Adrenal gland (tissue), 12 donors: ENCODE results near the gene RPH3AL. TPM values are rescaled to one million over a fixed set of nuclear protein-coding genes. Genes with fewer than 3 reads are reported as not detected.
A peak's percentile ranks its signal among the peaks of the same experiment; 100 is the strongest.
"Not testable (repeated sequence)": the region's sequence is repeated elsewhere in the genome, so short reads cannot be mapped to it uniquely, and the experiment has no call there.

Experiments
- DNase-seq, 7 donors: peaks; one replicate each; pipeline ENCODE4 v3.0.0-alpha.2; 2019 to 2020
- H3K27ac ChIP-seq, 5 donors: fragments of 200-600 bp; sonication (generic) in 4 of 5; 1 replicate in 3 of 5; 2 replicates in 2 of 5; pipeline versions ENCODE4 v1.5.1 to v1.8.0; 2016 to 2020; ENCODE audit warnings: mild to moderate bottlenecking in 1 of 5
- H3K27me3 ChIP-seq: fragments of 200-600 bp; 2 replicates; pipeline ENCODE4 v1.8.0; 2021
- H3K36me3 ChIP-seq, 2 donors: fragments of 200-600 bp; replicated peaks in 1 of 2; 1 replicate in 1 of 2; 2 replicates in 1 of 2; pipeline versions ENCODE4 v1.5.1 to v1.8.0; 2018 to 2022
- H3K4me1 ChIP-seq, 2 donors: fragments of 200-600 bp; replicated peaks in 1 of 2; 1 replicate in 1 of 2; 2 replicates in 1 of 2; pipeline versions ENCODE4 v1.5.1 to v1.8.0; 2018 to 2021
- H3K4me3 ChIP-seq, 4 donors: fragments of 200-600 bp; sonication (generic) in 3 of 4; one replicate each; pipeline ENCODE4 v1.5.1; 2016 to 2018
- H3K9me3 ChIP-seq, 3 donors: fragments of 200-600 bp; sonication (generic) in 1 of 3; replicated peaks in 1 of 3; 1 replicate in 2 of 3; 2 replicates in 1 of 3; pipeline versions ENCODE4 v1.5.1 to v1.8.0; 2016 to 2021
- POLR2A ChIP-seq, 2 donors: fragments of 450-650 bp; IDR thresholded peaks; one replicate each; pipeline ENCODE4 v1.6.1; 2017; ENCODE audit warnings: antibody characterized with exemption in 2 of 2, mild to moderate bottlenecking in 2 of 2, moderate library complexity in 1 of 2
- WGBS, 4 donors: extraction: QIAGEN DNeasy Blood & Tissue Kit in 2 of 4; methylation state at CpG; one replicate each; pipeline versions ENCODE4 v1.1.5 to v1.1.7; 2013 to 2017; 5-methylcytosine and 5-hydroxymethylcytosine counted together
- intact Hi-C, 2 donors: fragments of 100-400 bp; cut with DNase I; formaldehyde crosslinking; loops; one replicate each; pipeline versions ENCODE4 v1.14.1 to v1.15.0; 2022 to 2023
- polyA plus RNA-seq, 3 donors: library from polyadenylated mRNA; stranded (reverse); fragments of 200-250 nt in 2 of 3; fragments of 350-450 nt in 1 of 3; fragmentation: Illumina TruSeq in 1 of 3; extraction: RNeasy Lipid Tissue Mini Kit (QIAGEN cat#74804) in 1 of 3; gene quantifications; one replicate each; pipeline ENCODE4 v1.2.3, GENCODE V29; 2013 to 2014
- total RNA-seq, 9 donors: library from RNA; depleted of rRNA in 4 of 9; stranded (reverse); fragments of >200 nt in 4 of 9; fragments of 120-200 nt in 1 of 9; fragmentation: NEBNext Ultra II Directional in 1 of 9; extraction: Animal tissue kit (Norgen Biotek cat#: 25700) in 1 of 9; gene quantifications; one replicate each; pipeline versions ENCODE4 v1.1.0 to v1.2.4, GENCODE V29; 2013 to 2023
- TF ChIP-seq, protein P1 (sequence below), 6 experiments: fragments of 450-650 bp in 4 of 6; fragments of 200-600 bp in 2 of 6; sonication (generic) in 1 of 6; IDR thresholded peaks; 1 replicate in 5 of 6; 2 replicates in 1 of 6; pipeline versions ENCODE4 v1.5.1 to v1.8.0; 2016 to 2021; ENCODE audit warnings: antibody characterized with exemption in 6 of 6, mild to moderate bottlenecking in 2 of 6, moderate library complexity in 1 of 6
- donor health status: healthy with polysubstance abuse.
- donor health status: Bipolar disorder and iron deficiency.
- donor health status: DM: yes; HTN: yes; CAD: no.
- donor health status: DM: no; HTN: no; CAD: no.
- donor health status: DM: no; HTN: no; CAD: no.
- donor health status: DM: yes; HTN: yes; CAD: no.

The RPH3AL gene
- total and polyA plus RNA-seq, 12 donors: 7.7 to 79.2 (median 33.7) TPM

DNA sequence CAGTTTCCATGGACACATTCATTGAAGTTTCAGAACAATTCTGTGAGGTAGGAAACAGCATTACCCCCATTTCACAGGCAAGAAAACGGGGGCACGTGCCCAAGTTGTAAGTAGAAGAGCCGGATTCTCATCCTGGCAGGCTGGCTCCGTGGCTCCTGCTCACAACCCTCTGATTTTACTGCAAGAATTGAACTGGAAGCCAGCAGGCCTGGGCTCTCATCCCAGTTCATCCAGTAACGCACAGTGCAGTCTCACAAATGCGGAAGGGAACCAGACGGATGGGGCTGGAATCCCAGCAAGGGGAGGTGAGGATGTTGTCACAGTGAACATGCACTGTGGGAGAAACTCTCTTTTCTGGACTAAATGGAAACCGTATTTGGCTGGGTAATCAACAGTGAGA lies 130.4 kb downstream of the RPH3AL start:
- intact Hi-C loops: no loop called here
- no peaks in the 10 kb centered on the region for H3K9me3 ChIP-seq
- no peaks in the 10 kb centered on the region for H3K36me3 ChIP-seq
- no peaks in the 10 kb centered on the region for H3K4me1 ChIP-seq
- DNase-seq: peak in 1 of 7 donors; percentile 8
- no peak overlapping the region for H3K27ac ChIP-seq
- WGBS, 4 donors: 78 to 98% (median 92%) methylated on average over 4 to 8 of the region's 8 CpGs
- H3K4me3 ChIP-seq: no peak overlapping the region
- H3K27me3 ChIP-seq: no peaks in the 10 kb centered on the region
- TF ChIP-seq POLR2A (IDR thresholded peaks at IDR 0.05): no peak
- TF ChIP-seq, protein P1, sequence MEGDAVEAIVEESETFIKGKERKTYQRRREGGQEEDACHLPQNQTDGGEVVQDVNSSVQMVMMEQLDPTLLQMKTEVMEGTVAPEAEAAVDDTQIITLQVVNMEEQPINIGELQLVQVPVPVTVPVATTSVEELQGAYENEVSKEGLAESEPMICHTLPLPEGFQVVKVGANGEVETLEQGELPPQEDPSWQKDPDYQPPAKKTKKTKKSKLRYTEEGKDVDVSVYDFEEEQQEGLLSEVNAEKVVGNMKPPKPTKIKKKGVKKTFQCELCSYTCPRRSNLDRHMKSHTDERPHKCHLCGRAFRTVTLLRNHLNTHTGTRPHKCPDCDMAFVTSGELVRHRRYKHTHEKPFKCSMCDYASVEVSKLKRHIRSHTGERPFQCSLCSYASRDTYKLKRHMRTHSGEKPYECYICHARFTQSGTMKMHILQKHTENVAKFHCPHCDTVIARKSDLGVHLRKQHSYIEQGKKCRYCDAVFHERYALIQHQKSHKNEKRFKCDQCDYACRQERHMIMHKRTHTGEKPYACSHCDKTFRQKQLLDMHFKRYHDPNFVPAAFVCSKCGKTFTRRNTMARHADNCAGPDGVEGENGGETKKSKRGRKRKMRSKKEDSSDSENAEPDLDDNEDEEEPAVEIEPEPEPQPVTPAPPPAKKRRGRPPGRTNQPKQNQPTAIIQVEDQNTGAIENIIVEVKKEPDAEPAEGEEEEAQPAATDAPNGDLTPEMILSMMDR (IDR thresholded peaks at IDR 0.05): no peak

DNA sequence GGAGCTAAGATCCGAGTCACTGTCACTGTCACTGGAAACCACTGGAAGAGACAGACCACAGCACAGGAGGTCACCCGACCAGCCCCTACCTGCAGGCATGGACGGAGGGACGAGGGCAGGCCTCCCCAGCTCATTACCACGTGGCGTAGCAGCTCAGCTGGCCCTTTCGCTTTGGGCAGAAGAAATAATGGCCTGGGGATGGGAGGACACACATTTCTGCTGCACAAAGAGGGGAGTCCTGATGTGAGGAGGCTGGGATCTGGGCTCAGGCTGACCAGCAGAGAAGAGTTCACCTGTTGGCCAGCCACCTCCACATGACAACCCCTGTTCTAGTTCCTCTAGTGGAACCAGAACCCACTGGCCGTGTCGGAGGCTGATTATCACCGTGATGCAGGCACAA lies 132.9 kb downstream of the RPH3AL start:
- intact Hi-C loops: no loop called here
- H3K4me1 ChIP-seq: no peaks in the 10 kb centered on the region
- no peak for TF ChIP-seq POLR2A (IDR thresholded peaks at IDR 0.05)
- TF ChIP-seq, protein P1 (IDR thresholded peaks at IDR 0.05): no peak
- H3K36me3 ChIP-seq: no peaks in the 10 kb centered on the region
- H3K27me3 ChIP-seq: no peaks in the 10 kb centered on the region
- peak in 3 of 7 donors; percentile 2 to 12 (median 11) for DNase-seq
- H3K4me3 ChIP-seq: no peak overlapping the region
- no peak overlapping the region for H3K27ac ChIP-seq
- 92 to 93% (median 93%) methylated on average over 6 to 10 of the region's 10 CpGs for WGBS, 4 donors
- no peaks in the 10 kb centered on the region for H3K9me3 ChIP-seq

DNA sequence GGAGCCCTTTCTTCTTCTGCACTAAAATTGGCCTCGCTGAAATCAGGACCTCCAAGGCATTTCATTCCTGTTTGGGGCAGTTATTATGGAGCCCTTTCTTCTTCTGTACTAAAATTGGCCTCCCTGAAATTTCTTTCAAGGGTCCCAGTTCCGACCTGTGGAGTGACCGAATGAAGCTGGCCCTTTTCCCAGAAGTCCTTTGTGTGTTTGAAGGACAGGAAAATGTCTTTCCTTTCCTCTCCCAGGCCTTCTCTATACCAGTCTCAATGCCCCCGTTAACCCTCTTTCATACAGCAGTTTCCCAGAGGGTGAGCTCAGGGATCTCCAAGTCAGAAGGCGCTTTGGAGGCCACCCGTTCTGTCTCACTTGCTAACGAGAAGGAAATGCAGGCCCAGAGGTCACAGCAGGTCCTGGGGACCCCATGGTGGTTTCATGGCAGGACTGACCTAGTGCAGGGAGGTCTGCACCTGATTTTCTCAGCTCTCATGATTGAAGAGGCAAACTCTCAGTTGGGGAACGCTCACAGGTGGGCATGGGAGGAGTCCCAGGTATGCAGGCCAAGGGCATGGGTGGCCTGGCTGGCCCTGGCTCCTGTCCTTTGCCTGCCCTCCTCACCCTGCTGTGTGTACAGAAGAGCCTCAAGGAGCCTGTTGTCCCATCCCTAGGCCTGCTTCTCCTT lies 134.0 kb downstream of the RPH3AL start:
- H3K27me3 ChIP-seq: no peaks in the 10 kb centered on the region
- no peaks in the 10 kb centered on the region for H3K9me3 ChIP-seq
- no peaks in the 10 kb centered on the region for H3K36me3 ChIP-seq
- TF ChIP-seq, protein P1 (IDR thresholded peaks at IDR 0.05): no peak
- no peak for TF ChIP-seq POLR2A (IDR thresholded peaks at IDR 0.05)
- intact Hi-C loops: no loop called here
- no peaks in the 10 kb centered on the region for H3K4me1 ChIP-seq
- peak in 3 of 7 donors; percentile 6 to 10 (median 9) for DNase-seq
- H3K4me3 ChIP-seq: no peak overlapping the region
- 57 to 71% (median 66%) methylated on average over 6 to 8 of the region's 8 CpGs for WGBS, 4 donors
- no peak overlapping the region for H3K27ac ChIP-seq

DNA sequence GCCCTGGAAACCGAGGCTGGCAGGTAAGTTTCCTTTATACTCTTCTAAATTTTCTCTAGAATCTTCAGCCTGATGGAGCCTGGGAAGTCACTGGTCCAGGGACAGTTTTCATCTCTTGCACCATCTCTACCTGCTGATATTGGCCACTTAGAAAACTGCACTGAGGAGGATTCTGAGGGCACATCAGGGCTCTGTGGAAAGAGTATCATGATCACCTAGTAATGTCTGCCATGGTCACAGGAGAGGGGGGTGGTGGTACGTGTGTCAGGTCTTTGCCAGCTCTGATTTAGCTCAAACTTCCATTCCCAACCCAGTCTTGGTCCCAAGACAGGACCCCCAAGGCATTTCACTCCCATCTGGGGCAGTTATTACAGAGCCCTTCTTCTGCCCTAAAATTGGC lies 136.0 kb downstream of the RPH3AL start:
- WGBS, 4 donors: 30 to 78% (median 54%) methylated on average over 2 of the region's 2 CpGs
- no peak for TF ChIP-seq POLR2A (IDR thresholded peaks at IDR 0.05)
- TF ChIP-seq, protein P1 (IDR thresholded peaks at IDR 0.05): no peak
- no peak overlapping the region for H3K4me3 ChIP-seq

DNA sequence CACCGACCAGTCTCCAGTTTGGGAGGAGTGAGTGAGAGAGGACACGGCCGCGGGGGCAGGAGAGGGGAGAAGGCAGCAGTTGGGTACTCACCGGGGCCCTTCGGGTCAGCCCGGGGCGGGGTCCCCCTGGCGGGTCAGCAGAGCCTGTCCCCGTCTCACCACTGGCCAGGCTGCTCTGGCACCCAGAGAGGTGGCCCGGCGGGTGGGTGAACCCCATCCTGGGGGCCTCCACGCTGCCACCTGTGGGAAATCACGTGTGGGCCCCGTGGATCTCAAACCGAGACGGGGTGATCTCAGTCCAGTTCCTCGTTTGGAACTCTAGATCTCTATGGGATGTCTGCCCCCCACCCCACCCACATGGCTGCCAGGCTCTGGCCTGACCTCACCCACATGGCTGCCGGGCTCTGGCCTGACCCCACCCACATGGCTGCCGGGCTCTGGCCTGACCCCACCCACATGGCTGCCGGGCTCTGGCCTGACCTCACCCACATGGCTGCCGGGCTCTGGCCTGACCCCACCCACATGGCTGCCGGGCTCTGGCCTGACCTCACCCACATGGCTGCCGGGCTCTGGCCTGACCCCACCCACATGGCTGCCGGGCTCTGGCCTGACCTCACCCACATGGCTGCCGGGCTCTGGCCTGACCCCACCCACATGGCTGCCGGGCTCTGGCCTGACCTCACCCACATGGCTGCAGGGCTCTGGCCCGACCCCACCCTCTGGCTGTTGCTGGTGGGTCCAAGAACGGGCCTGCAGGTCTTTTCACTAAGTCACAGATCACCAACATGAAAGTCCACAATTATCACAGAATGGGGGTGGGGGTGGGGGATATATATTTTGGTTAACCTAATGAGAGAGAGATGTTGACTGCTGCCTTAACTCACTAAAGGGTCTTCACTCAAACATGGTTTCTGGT lies 136.8 kb downstream of the RPH3AL start:
- H3K27ac ChIP-seq: peak overlapping the region in 1 of 5 donors; percentile 19

More for the DNA sequence above, 136.0 kb downstream of the RPH3AL start:
- H3K9me3 ChIP-seq: no peaks in the 10 kb centered on the region
- no peaks in the 10 kb centered on the region for H3K4me1 ChIP-seq
- H3K36me3 ChIP-seq: no peaks in the 10 kb centered on the region
- H3K27me3 ChIP-seq: no peaks in the 10 kb centered on the region
- peak in 1 of 7 donors; percentile 1 for DNase-seq
- H3K27ac ChIP-seq: no peak overlapping the region
- intact Hi-C loops: no loop called here

More for the DNA sequence above, 136.8 kb downstream of the RPH3AL start:
- H3K27me3 ChIP-seq, intact Hi-C loops, H3K4me1 ChIP-seq, H3K36me3 ChIP-seq, H3K9me3 ChIP-seq: not testable (repeated sequence)
- H3K4me3 ChIP-seq: peak overlapping the region in 1 of 4 donors; percentile 19
- DNase-seq: peak in 3 of 7 donors; percentile 14 to 83 (median 41)
- WGBS, 4 donors: 38 to 93% (median 66%) methylated on average over 9 to 25 of the region's 29 CpGs
